Measurements from ENCODE around the gene ADGRL3. TPM values are rescaled to one million over a fixed set of nuclear protein-coding genes. Genes with fewer than 3 reads are reported as not detected.
"Not testable (repeated sequence)": the region's sequence is repeated elsewhere in the genome, so short reads cannot be mapped to it uniquely, and the experiment has no call there.

ADGRL3 gene
- total and polyA plus RNA-seq, 2 donors: 3.1 to 70.1 TPM

GRCh38 chr4:61373901-61374440 is 173.8 kb downstream of the ADGRL3 start:
- Histone ChIP-seq H3K27ac (ENCODE audit: low read depth) (no peak overlapping the region), H3K4me3 (ENCODE audit: low read depth, low read length) (no peak overlapping the region), H3K36me3 (ENCODE audit: insufficient read depth) (no peaks in the 10 kb centered on the region), H3K4me1 (ENCODE audit: insufficient read depth) (no peaks in the 10 kb centered on the region)
- 83% methylated on average over 1 of the region's 1 CpG for WGBS
- no peak for DNase-seq (ENCODE audit: extremely low spot score)

GRCh38 chr4:61374447-61374891 is 174.3 kb downstream of the ADGRL3 start:
- Histone ChIP-seq H3K4me1 (ENCODE audit: insufficient read depth) (no peaks in the 10 kb centered on the region), H3K36me3 (ENCODE audit: insufficient read depth) (no peaks in the 10 kb centered on the region), H3K4me3 (ENCODE audit: low read depth, low read length) (no peak overlapping the region), H3K27ac (ENCODE audit: low read depth) (no peak overlapping the region)
- 28% methylated on average over 1 of the region's 1 CpG for whole genome bisulfite sequencing
- DNase-seq (ENCODE audit: extremely low spot score): no peak

- DNase-seq (ENCODE audit: extremely low spot score): no peak
- WGBS: 56% methylated on average over 2 of the region's 2 CpGs
- Histone ChIP-seq H3K4me1 (ENCODE audit: insufficient read depth) (no peaks in the 10 kb centered on the region), H3K27ac (ENCODE audit: low read depth) (no peak overlapping the region), H3K4me3 (ENCODE audit: low read depth, low read length) (no peak overlapping the region), H3K36me3 (ENCODE audit: insufficient read depth) (no peaks in the 10 kb centered on the region)
Observed at GRCh38 chr4:61375301-61375700, 175.2 kb downstream of the ADGRL3 start.

GRCh38 chr4:61376301-61376700 is 176.2 kb downstream of the ADGRL3 start:
- Histone ChIP-seq H3K27ac (ENCODE audit: low read depth) (no peak overlapping the region), H3K4me3 (ENCODE audit: low read depth, low read length) (no peak overlapping the region), H3K4me1 (ENCODE audit: insufficient read depth) (no peaks in the 10 kb centered on the region), H3K36me3 (ENCODE audit: insufficient read depth) (no peaks in the 10 kb centered on the region)
- WGBS: 84% methylated on average over 3 of the region's 3 CpGs
- DNase-seq (ENCODE audit: extremely low spot score): no peak

GRCh38 chr4:61379406-61379805 is 179.3 kb downstream of the ADGRL3 start:
- DNase-seq (ENCODE audit: extremely low spot score): no peak
- Histone ChIP-seq H3K4me3 (ENCODE audit: low read depth, low read length) (no peak overlapping the region), H3K27ac (ENCODE audit: low read depth) (no peak overlapping the region), H3K36me3 (ENCODE audit: insufficient read depth) (no peaks in the 10 kb centered on the region), H3K4me1 (ENCODE audit: insufficient read depth) (no peaks in the 10 kb centered on the region)
- WGBS: 83% methylated on average over 1 of the region's 1 CpG

- H3K27ac ChIP-seq (ENCODE audit: low read depth): no peak overlapping the region
- no peak overlapping the region for H3K4me3 ChIP-seq (ENCODE audit: low read depth, low read length)
- H3K4me1 ChIP-seq (ENCODE audit: insufficient read depth): no peaks in the 10 kb centered on the region
- 83% methylated on average over 2 of the region's 2 CpGs for WGBS
- H3K36me3 ChIP-seq (ENCODE audit: insufficient read depth): no peaks in the 10 kb centered on the region
- no peak for DNase-seq (ENCODE audit: extremely low spot score)
Observed at GRCh38 chr4:61380865-61381264, 180.7 kb downstream of the ADGRL3 start.

GRCh38 chr4:61385256-61385655 is 185.1 kb downstream of the ADGRL3 start:
- DNase-seq (ENCODE audit: extremely low spot score): no peak
- no peaks in the 10 kb centered on the region for H3K36me3 ChIP-seq (ENCODE audit: insufficient read depth)

GRCh38 chr4:61387372-61387771 is 187.2 kb downstream of the ADGRL3 start:
- H3K27ac ChIP-seq (ENCODE audit: low read depth); H3K36me3 ChIP-seq (ENCODE audit: insufficient read depth); H3K4me1 ChIP-seq (ENCODE audit: insufficient read depth); H3K4me3 ChIP-seq (ENCODE audit: low read depth, low read length); DNase-seq (ENCODE audit: extremely low spot score): not testable (repeated sequence)
- WGBS: 84% methylated on average over 7 of the region's 7 CpGs

More at GRCh38 chr4:61385256-61385655, 185.1 kb downstream of the ADGRL3 start:
- 89% methylated on average over 4 of the region's 4 CpGs for WGBS
- Histone ChIP-seq H3K4me1 (ENCODE audit: insufficient read depth) (no peaks in the 10 kb centered on the region), H3K4me3 (ENCODE audit: low read depth, low read length) (no peak overlapping the region), H3K27ac (ENCODE audit: low read depth) (no peak overlapping the region)

GRCh38 chr4:61389640-61390039 is 189.5 kb downstream of the ADGRL3 start:
- no peak overlapping the region for H3K4me3 ChIP-seq (ENCODE audit: low read depth, low read length)
- 80% methylated on average over 2 of the region's 2 CpGs for WGBS
- no peaks in the 10 kb centered on the region for H3K36me3 ChIP-seq (ENCODE audit: insufficient read depth)
- no peak for DNase-seq (ENCODE audit: extremely low spot score)
- H3K27ac ChIP-seq (ENCODE audit: low read depth): no peak overlapping the region
- H3K4me1 ChIP-seq (ENCODE audit: insufficient read depth): no peaks in the 10 kb centered on the region

- WGBS: 95% methylated on average over 3 of the region's 3 CpGs
- no peaks in the 10 kb centered on the region for H3K36me3 ChIP-seq (ENCODE audit: insufficient read depth)
- H3K4me3 ChIP-seq (ENCODE audit: low read depth, low read length): no peak overlapping the region
- no peak for DNase-seq (ENCODE audit: extremely low spot score)
- no peaks in the 10 kb centered on the region for H3K4me1 ChIP-seq (ENCODE audit: insufficient read depth)
- no peak overlapping the region for H3K27ac ChIP-seq (ENCODE audit: low read depth)
Observed at GRCh38 chr4:61395754-61396153, 195.6 kb downstream of the ADGRL3 start.

- Histone ChIP-seq H3K27ac (ENCODE audit: low read depth) (no peak overlapping the region), H3K4me1 (ENCODE audit: insufficient read depth) (no peaks in the 10 kb centered on the region), H3K36me3 (ENCODE audit: insufficient read depth) (no peaks in the 10 kb centered on the region), H3K4me3 (ENCODE audit: low read depth, low read length) (no peak overlapping the region)
- 80% methylated on average over 1 of the region's 1 CpG for WGBS
- no peak for DNase-seq (ENCODE audit: extremely low spot score)
Observed at GRCh38 chr4:61397174-61397573, 197.0 kb downstream of the ADGRL3 start.

GRCh38 chr4:61400439-61401038 is 200.4 kb downstream of the ADGRL3 start:
- Histone ChIP-seq H3K4me1 (ENCODE audit: insufficient read depth) (no peaks in the 10 kb centered on the region), H3K36me3 (ENCODE audit: insufficient read depth) (no peaks in the 10 kb centered on the region), H3K4me3 (ENCODE audit: low read depth, low read length) (no peak overlapping the region), H3K27ac (ENCODE audit: low read depth) (no peak overlapping the region)
- no peak for DNase-seq (ENCODE audit: extremely low spot score)
- 87% methylated on average over 1 of the region's 1 CpG for WGBS

- DNase-seq (ENCODE audit: extremely low spot score): no peak
- no peak overlapping the region for H3K4me3 ChIP-seq (ENCODE audit: low read depth, low read length)
- H3K4me1 ChIP-seq (ENCODE audit: insufficient read depth): no peaks in the 10 kb centered on the region
- no peaks in the 10 kb centered on the region for H3K36me3 ChIP-seq (ENCODE audit: insufficient read depth)
- no peak overlapping the region for H3K27ac ChIP-seq (ENCODE audit: low read depth)
Observed at GRCh38 chr4:61401771-61402170, 201.6 kb downstream of the ADGRL3 start.

- H3K36me3 ChIP-seq (ENCODE audit: insufficient read depth): no peaks in the 10 kb centered on the region
- 97% methylated on average over 1 of the region's 1 CpG for WGBS
- no peak overlapping the region for H3K27ac ChIP-seq (ENCODE audit: low read depth)
- no peak for DNase-seq (ENCODE audit: extremely low spot score)
- H3K4me3 ChIP-seq (ENCODE audit: low read depth, low read length): no peak overlapping the region
- H3K4me1 ChIP-seq (ENCODE audit: insufficient read depth): no peaks in the 10 kb centered on the region
Observed at GRCh38 chr4:61405307-61405706, 205.2 kb downstream of the ADGRL3 start.

Measured in urinary bladder (tissue), 4 donors.